SK-N-SH treated with all-trans-retinoic acid at 6 μM for 48 hours (cell line): ENCODE data around the gene CHST7.

Experiments used
- CSRNP3 ChIP-seq: fragments of 250-450 bp; sonication (Bioruptor Pico); IDR thresholded peaks from 2 replicates; pipeline ENCODE4 v1.5.1; 2021; ENCODE audit warnings: mild to moderate bottlenecking, moderate library complexity
- ESRRG ChIP-seq: fragments of 250-450 bp; sonication (Bioruptor Pico); IDR thresholded peaks from 2 replicates; pipeline ENCODE4 v1.6.1; 2021; ENCODE audit warnings: mild to moderate bottlenecking
- OSR1 ChIP-seq: fragments of 250-450 bp; sonication (Bioruptor Pico); IDR thresholded peaks from 2 replicates; pipeline ENCODE4 v1.8.0; 2022; ENCODE audit warnings: moderate library complexity, mild to moderate bottlenecking, inconsistent platforms
- PPARA ChIP-seq: fragments of 250-450 bp; sonication (Bioruptor Pico); IDR thresholded peaks from 2 replicates; pipeline ENCODE4 v1.5.0; 2020; ENCODE audit warnings: mild to moderate bottlenecking, borderline replicate concordance
- RARB ChIP-seq: fragments of 250-450 bp; sonication (Bioruptor Pico); IDR thresholded peaks from 2 replicates; pipeline ENCODE4 v1.8.0; 2021; ENCODE audit warnings: mild to moderate bottlenecking, moderate library complexity
- TCF4 ChIP-seq: fragments of 250-450 bp; sonication (Bioruptor Pico); IDR thresholded peaks from 2 replicates; pipeline ENCODE4 v1.8.0; 2021; ENCODE audit warnings: mild to moderate bottlenecking, moderate library complexity, borderline replicate concordance
- TSHZ2 ChIP-seq: fragments of 250-450 bp; sonication (Bioruptor Pico); IDR thresholded peaks from 2 replicates; pipeline ENCODE4 v1.5.0; 2020; ENCODE audit warnings: mild to moderate bottlenecking, moderate library complexity
- ZFP3 ChIP-seq: fragments of 250-450 bp; sonication (Bioruptor Pico); IDR thresholded peaks from 2 replicates; pipeline ENCODE4 v1.5.0; 2020; ENCODE audit warnings: mild to moderate bottlenecking, moderate library complexity
- ZNF70 ChIP-seq: fragments of 450-650 bp; formaldehyde crosslinking; IDR thresholded peaks from 2 replicates; pipeline ENCODE4 v1.5.0; 2020; ENCODE audit warnings: mild to moderate bottlenecking, moderate library complexity
- ZNF8 ChIP-seq: fragments of 450-650 bp; formaldehyde crosslinking; IDR thresholded peaks from 2 replicates; pipeline ENCODE4 v1.5.0; 2020; ENCODE audit warnings: mild to moderate bottlenecking, moderate library complexity
- TF ChIP-seq, protein P1 (sequence below): fragments of 250-450 bp; sonication (Bioruptor Pico); IDR thresholded peaks from 2 replicates; pipeline ENCODE4 v1.8.0; 2020; ENCODE audit warnings: mild to moderate bottlenecking, moderate library complexity, borderline replicate concordance
- TF ChIP-seq, protein P2 (sequence below): fragments of 250-450 bp; sonication (Bioruptor Pico); IDR thresholded peaks from 2 replicates; pipeline ENCODE4 v1.5.1; 2020; ENCODE audit warnings: low read depth, mild to moderate bottlenecking, moderate library complexity

DNA sequence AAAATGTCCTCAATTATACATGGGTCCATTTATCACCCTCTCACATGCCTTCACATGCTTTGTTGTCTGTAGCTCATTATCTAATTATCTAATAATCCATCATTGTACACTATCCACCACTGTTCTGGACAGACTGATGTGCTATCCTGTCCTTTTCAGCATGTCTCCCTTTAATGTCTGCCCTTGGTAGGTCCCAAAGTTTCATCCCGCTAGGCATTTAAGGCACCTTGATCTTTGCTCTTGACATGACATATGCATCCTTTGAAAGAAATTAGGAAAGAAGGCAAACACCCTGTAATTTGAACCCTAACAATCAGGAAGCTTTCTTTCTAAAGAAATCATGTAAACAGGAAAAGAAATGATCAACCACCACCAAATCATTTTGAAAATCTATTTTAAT lies 5.7 kb downstream of the CHST7 start:
- TF ChIP-seq ZFP3 (CRISPR knock-in tag) (no peak), TCF4 (CRISPR knock-in tag) (no peak), OSR1 (CRISPR knock-in tag) (no peak), ZNF70 (CRISPR knock-in tag) (no peak), RARB (CRISPR knock-in tag) (no peak), CSRNP3 (no peak), ZNF8 (CRISPR knock-in tag) (no peak), PPARA (no peak), TSHZ2 (no peak), ESRRG (CRISPR knock-in tag) (no peak)
- TF ChIP-seq, protein P1, sequence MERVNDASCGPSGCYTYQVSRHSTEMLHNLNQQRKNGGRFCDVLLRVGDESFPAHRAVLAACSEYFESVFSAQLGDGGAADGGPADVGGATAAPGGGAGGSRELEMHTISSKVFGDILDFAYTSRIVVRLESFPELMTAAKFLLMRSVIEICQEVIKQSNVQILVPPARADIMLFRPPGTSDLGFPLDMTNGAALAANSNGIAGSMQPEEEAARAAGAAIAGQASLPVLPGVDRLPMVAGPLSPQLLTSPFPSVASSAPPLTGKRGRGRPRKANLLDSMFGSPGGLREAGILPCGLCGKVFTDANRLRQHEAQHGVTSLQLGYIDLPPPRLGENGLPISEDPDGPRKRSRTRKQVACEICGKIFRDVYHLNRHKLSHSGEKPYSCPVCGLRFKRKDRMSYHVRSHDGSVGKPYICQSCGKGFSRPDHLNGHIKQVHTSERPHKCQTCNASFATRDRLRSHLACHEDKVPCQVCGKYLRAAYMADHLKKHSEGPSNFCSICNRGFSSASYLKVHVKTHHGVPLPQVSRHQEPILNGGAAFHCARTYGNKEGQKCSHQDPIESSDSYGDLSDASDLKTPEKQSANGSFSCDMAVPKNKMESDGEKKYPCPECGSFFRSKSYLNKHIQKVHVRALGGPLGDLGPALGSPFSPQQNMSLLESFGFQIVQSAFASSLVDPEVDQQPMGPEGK (CRISPR knock-in tag), result no peak
- TF ChIP-seq, protein P2, sequence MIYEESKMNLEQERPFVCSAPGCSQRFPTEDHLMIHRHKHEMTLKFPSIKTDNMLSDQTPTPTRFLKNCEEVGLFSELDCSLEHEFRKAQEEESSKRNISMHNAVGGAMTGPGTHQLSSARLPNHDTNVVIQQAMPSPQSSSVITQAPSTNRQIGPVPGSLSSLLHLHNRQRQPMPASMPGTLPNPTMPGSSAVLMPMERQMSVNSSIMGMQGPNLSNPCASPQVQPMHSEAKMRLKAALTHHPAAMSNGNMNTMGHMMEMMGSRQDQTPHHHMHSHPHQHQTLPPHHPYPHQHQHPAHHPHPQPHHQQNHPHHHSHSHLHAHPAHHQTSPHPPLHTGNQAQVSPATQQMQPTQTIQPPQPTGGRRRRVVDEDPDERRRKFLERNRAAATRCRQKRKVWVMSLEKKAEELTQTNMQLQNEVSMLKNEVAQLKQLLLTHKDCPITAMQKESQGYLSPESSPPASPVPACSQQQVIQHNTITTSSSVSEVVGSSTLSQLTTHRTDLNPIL, result no peak
